Gastroesophageal sphincter (tissue), 3 donors: ENCODE measurements around the gene CDYL2.

ENCODE experiments used
- CTCF ChIP-seq, 4 experiments: fragments of 200-600 bp in 2 of 4; fragments of 450-650 bp in 2 of 4; sonication (generic) in 1 of 4; IDR thresholded peaks; one replicate each; pipeline ENCODE4 v1.5.1; 2017 to 2019; ENCODE audit warnings: antibody characterized with exemption in 4 of 4, mild to moderate bottlenecking in 2 of 4, moderate library complexity in 2 of 4
- EP300 ChIP-seq: sonication (generic); formaldehyde crosslinking; IDR thresholded peaks from one replicate; pipeline ENCODE4 v1.6.1; 2017; ENCODE audit warnings: antibody characterized with exemption, mild to moderate bottlenecking
- POLR2A ChIP-seq, 2 donors: fragments of 450-650 bp; IDR thresholded peaks; one replicate each; pipeline ENCODE4 v1.6.1; 2017; ENCODE audit warnings: antibody characterized with exemption in 2 of 2, mild to moderate bottlenecking in 2 of 2, moderate library complexity in 1 of 2
- POLR2AphosphoS5 ChIP-seq: sonication (generic); formaldehyde crosslinking; IDR thresholded peaks from one replicate; pipeline ENCODE4 v1.6.1; 2017; ENCODE audit warnings: antibody characterized with exemption

- TF ChIP-seq CTCF (IDR thresholded peaks at IDR 0.05): no peak
- no peak for TF ChIP-seq POLR2A (IDR thresholded peaks at IDR 0.05)
- no peak for TF ChIP-seq POLR2AphosphoS5
- no peak for TF ChIP-seq EP300
Measured at GRCh38 chr16:80665356-80665755, 139.0 kb downstream of the CDYL2 start.
